Measurements from ENCODE around the gene PLEK. TPM values are rescaled to one million over a fixed set of nuclear protein-coding genes. Genes with fewer than 3 reads are reported as not detected.

The PLEK gene
- polyA plus RNA-seq, 12 donors = 4.1 to 14.0 (median 5.3) TPM; not detected in 2

DNA sequence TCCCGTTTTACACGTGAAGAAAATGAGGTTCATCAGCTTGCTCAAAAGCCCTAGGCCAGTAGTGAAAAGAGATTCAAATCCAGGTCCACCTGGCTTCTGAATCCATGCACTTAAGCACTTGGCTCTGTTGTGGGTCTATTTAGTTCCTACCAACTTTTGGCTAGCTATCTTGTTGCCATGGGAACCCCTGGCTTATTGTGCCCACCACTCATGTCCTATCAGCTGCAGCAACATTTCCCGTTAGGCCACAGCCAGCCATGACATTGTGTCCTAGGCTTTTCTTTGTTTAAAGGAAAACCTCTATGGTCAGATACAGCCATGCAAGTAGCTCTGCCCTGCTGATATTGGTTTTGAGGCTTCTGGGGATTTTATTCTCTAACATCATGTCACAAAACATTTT, 49.8 kb downstream of the PLEK start:
- no peak for DNase-seq

DNA sequence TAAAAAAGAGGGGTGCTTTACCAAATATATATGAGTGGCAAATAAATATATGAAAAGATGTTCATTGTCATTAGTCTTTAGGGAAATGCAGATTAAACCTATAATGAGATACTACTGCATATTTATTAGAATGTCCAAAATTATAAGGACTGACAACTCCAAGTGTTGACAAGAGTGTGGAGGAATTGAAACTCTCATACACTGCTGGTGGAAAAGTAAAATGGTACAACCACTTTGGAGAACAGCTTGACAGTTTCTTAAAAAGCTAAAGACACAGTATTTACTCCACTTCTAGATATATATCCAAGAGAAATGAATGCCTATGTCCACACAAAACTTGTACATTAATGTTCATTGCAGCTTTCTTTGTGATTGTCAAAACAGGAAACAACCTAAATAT, 50.4 kb downstream of the PLEK start:
- DNase-seq = no peak

- no peak for DNase-seq
These were observed 51.1 kb downstream of the PLEK start for GRCh38 chr2:68416081-68416675.

DNA sequence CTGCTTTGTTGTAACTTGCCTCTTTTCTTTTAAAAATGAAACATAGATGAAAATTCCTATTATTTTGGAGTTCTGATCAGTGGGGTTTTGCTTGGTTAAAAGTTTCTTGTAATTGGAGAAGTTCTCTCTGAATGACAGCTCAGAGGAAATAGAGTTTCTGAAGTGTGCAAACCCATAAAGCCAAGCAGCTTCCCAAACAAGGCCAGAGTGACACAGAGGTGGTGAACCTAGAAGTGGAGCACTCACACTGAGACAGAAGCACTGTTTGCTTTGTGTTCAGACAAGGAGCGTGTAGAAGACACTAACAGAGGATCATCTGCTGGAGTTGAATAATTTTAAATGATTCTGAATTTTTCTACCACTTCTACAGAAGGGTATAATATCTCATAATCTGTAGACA, 52.8 kb downstream of the PLEK start:
- no peak for DNase-seq

DNA sequence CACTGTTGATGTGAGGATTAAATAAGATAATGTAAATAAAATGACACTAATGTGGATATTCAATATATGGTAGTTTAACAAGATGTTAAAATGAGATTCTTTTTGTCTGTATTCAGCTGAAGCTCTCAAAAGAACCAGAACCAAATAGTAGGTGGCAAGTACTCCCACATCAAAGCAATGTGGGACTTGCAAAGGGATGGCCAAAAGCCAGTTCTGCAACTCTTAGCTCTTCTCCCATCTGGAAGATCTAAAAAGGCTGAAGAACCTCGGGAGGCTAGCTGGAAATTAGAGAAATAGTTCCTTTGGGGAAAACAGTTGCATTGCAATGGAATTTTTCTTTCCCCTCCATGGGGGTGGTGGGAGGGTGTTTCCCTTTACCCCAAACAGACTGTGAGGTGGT, 53.3 kb downstream of the PLEK start:
- DNase-seq = no peak

- no peak for DNase-seq
These were observed 53.8 kb downstream of the PLEK start for GRCh38 chr2:68418855-68419254.

- DNase-seq = no peak
These were observed 55.3 kb downstream of the PLEK start for GRCh38 chr2:68420254-68420910.

GRCh38 chr2:68423966-68424650, 59.0 kb downstream of the PLEK start:
- DNase-seq = no peak

DNA sequence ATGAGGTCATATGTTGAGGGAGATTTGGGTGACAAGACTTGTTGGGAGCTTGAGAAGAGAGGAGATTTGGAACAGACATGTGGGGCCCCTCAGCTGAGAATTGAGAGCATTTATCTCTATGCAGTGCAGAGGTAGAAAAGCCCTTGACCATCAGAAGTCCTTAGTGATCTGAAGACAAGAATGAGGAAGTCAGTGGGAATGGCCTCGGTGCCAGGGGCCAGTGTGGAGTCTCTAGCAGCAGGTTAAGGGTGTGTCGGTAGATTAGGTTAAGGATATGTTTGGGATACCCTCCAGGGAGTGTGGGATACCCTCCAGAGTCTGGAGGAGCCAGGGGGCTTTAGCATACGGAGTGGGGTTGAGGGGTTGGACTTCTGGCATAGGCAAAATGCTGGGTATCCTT, 60.4 kb downstream of the PLEK start:
- DNase-seq = no peak

GRCh38 chr2:68426446-68426845, 61.4 kb downstream of the PLEK start:
- no peak for DNase-seq

DNA sequence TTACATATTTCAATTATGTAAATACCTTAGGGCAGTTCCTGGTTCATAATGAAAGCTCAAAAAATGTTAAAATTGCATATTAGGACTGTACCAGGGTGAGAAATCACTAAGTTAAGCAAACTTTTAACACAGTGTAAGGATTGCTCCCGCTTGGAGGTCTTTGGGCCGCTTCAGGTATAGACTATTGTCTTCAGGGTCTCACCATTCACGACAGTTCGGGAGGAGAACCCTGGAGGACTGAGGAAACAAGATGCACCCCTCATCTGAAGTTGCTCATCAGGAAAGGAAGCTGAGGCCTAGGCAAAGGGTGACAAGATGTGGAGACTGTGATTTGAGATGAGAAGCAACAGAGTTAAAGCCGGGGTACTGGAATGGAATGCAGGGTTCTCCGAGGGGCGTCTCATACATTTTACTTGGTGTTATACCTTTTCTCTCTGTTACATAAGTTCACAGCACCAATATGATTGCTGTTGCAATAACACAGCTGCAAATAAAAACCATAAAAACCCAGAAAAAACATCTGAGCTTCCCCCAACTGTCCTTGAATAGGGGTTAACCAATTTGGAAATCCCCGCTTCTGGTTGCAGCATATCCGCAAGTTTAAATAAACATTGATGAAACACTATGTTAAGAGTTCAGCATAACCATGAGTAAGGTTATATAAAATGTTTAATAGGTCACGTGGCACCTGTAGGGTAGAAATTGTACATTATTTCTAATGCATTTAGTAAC, 61.9 kb downstream of the PLEK start:
- DNase-seq = no peak

- no peak for DNase-seq
These were observed 63.0 kb downstream of the PLEK start for GRCh38 chr2:68428126-68428525.

GRCh38 chr2:68428746-68429145, 63.7 kb downstream of the PLEK start:
- no peak for DNase-seq

GRCh38 chr2:68429311-68429826, 64.3 kb downstream of the PLEK start:
- no peak for DNase-seq

DNA sequence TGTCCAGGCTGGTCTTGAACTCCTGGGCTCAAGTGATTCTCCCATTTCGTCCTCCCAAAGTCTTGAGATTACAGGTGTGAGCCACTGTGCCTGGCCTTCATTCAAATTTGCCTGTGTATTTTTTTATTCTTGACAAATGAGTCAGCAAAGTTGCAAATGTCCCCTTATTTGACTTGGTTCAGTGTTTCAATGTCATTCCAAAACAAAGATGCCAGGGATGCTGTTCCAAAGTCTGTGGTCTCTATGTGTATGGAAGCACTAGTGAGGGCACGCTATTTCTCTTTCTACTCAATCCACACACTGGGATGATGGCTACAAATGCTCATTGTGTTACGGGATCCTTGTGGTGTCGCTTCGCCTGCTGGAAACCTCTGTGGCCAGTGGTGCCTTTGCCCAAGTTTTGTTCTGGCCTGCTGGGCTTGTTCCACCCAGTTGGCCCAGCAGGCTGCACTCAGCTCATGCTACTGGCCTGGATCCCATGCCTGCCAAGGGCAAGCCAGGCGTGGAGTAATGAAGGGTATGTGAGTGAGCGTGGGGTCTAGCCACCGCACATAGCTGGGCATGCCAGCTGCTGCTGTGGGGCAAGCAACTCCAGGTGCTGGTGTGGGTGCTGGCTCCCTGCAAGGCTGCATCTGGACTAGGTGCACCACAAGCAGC, 66.4 kb downstream of the PLEK start:
- no peak for DNase-seq

- no peak for DNase-seq
These were observed 67.9 kb downstream of the PLEK start for GRCh38 chr2:68432696-68433658.

DNA sequence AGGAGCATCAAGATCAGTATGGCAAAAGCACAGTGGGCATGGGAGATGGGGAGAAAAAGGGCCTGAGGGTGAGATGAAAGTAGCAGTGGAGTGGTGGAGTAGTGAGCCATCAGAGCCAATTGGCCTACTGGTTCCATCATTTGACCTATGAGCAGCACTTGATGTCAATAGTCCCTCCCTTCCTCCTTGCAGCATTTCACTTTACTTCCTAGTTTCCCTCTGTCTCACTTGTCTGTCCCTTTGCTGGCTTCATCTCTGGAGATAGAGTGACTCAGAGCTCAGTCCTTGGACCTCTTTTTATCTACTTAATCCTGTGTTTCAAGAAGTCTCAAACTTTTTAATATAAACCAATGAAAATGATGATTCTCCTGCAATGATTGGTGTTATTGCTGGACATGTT, 69.9 kb downstream of the PLEK start:
- DNase-seq = no peak

DNA sequence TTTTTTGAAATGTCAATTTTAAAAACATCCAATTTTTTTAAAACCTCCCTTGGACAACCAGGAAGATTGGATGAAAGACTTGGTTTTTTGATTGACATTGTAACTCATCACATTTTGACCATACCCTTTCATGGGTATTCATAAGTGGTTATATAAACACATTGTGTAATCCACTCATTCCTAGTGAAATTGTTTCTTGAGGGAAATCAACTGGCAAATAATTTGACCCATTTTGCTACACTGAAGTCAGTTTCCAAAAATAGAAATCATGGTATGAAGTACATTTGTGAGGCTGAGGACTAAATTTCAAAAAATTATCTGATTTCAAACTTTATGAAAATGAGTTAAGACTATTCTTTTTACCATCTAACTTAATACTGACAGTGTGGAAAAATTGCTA, 70.5 kb downstream of the PLEK start:
- DNase-seq = no peak

DNA sequence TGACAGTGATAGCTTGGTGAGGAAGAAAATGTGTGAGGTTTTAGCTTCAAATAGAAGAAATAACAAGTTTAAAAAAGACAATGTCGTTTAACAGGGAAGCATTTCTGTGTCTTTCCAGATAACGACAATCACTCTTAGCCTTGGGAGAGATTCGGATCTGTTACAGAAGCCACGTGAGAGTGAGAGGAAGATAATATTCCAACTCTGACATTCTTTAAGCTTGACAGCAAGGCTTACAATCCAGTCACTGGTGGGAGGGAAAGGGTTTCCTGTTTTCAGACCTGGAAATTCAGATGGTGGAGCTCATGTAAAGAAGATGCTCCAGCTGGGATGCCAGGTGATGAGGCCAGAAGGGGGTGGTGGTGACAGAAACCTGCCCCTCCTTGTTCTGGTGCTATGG, 71.2 kb downstream of the PLEK start:
- no peak for DNase-seq

GRCh38 chr2:68438455-68439303, 73.6 kb downstream of the PLEK start:
- DNase-seq = no peak
